ENCODE data around the gene NTSR1. TPM values are rescaled to one million over a fixed set of nuclear protein-coding genes. Genes with fewer than 3 reads are reported as not detected.

Gene NTSR1
- total and polyA plus RNA-seq, 2 of the 8 experiments (the other 6 are each of a cell fraction or from before 2014, with no cell fraction given), result 0.53 to 0.89 TPM

DNA sequence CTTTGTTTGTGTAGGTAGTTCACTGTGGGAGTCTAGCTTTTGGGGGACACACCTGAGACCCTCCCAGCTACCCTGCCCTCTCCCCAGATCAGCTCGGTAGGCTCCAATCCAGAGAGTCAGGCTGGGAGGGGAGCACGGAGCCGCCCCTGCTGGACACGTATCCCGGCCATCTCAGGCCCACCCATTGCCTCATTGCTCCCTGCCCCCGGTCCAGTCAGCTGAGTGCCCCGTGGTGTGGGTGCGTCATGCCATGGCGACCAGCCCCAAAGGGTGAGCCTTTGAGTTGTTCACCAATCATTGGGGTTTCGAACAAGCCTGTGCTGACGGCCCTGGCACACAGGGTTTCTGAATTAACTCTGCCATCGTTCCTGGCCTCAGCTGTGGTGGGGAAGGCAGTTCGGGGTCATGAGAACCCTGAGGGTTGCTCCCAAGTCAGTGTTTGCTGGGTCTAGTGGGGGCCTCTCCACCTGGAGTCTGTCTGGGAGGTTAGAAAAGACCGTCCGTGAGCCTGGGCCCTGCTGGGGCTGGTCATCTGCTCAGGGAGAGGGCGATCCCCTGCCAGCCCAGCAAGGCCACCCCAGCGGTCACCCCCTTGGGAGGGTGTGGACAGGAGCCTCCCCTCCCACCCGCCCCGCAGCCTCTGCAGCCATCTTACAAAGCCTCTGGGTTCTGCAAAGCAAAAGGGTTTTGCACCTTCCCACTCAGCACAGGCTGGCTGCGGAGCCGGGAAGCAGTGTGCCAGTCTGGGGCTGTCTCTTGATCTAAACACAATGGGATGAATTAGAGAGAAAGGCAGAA lies 34.5 kb downstream of the NTSR1 start:
- H2BK20ac ChIP-seq (ENCODE audit: low read length), result no peak overlapping the region
- no peak overlapping the region for H4K91ac ChIP-seq (replicated peaks; ENCODE audit: insufficient read length, low read length)
- no peak overlapping the region for H3K4me2 ChIP-seq (ENCODE audit: insufficient read depth in 1 of 2, low read depth in 2 of 2, low read length in 2 of 2)
- no peak overlapping the region for H2BK120ac ChIP-seq (replicated peaks; ENCODE audit: low read depth, low read length)
- H4K8ac ChIP-seq (ENCODE audit: extremely low read depth, insufficient read depth, low read length), result no peak overlapping the region; the same call in 1 of the 2 replicates
- FAIRE-seq, result no peak
- no peaks in the 10 kb centered on the region for H3K79me1 ChIP-seq (ENCODE audit: low read depth, low read length)
- no peak overlapping the region for H2BK15ac ChIP-seq (ENCODE audit: low read length)
- H2AK5ac ChIP-seq (ENCODE audit: low read depth, low read length), result no peak overlapping the region
- H2BK12ac ChIP-seq (ENCODE audit: low read depth, low read length), result 0 out of 2 replicates have a peak overlapping the region, but pooled peaks have one; percentile 9
- H3K9me3 ChIP-seq (ENCODE audit: insufficient read depth in 2 of 2, low read depth in 1 of 2, low read length in 1 of 2), result no peaks in the 10 kb centered on the region
- no peak overlapping the region for H3K4ac ChIP-seq (replicated peaks; ENCODE audit: insufficient read length, low read depth, low read length)
- WGBS, 2 experiments (ENCODE audit: extremely low coverage in 1 of 2, insufficient coverage in 1 of 2, insufficient read length in 1 of 2, insufficient replicate concordance in 2 of 2, low coverage in 1 of 2, low lambda C conversion rate in 2 of 2, missing lambda C conversion rate in 1 of 2), result 87% methylated on average over 17 of the region's 21 CpGs; no CpG with 5 or more reads in 1 of the 2 experiments
- CTCF ChIA-PET (ENCODE audit: partially characterized antibody), result interaction anchor here (1.0 to 2.9 kb wide), 6 partner anchors 10 to 390 kb away, joined by 3 to 9 read pairs (median 4); partner anchors contain the start of gene NTSR1
- no peak overlapping the region for H3K23ac ChIP-seq (ENCODE audit: insufficient read length)
- no peak overlapping the region for H3K14ac ChIP-seq (ENCODE audit: insufficient read length)
- no peak for DNase-seq (ENCODE audit: low read depth in 1 of 2, low spot score in 2 of 2)
- peaks cover 0 to 11% (median 5%) of the 10 kb centered on the region in 4 experiments; a peak in 5 of 7 replicates for H3K4me1 ChIP-seq (replicated peaks in 1 of 4; ENCODE audit: control insufficient read depth in 3 of 4, insufficient read depth in 4 of 4, low read length in 3 of 4)
- H3K23me2 ChIP-seq (ENCODE audit: low read depth, low read length), result no peaks in the 10 kb centered on the region
- H4K20me1 ChIP-seq (replicated peaks in 1 of 2; ENCODE audit: control insufficient read depth in 1 of 2, insufficient read depth in 2 of 2, low read length in 2 of 2), result no peaks in the 10 kb centered on the region
- peak overlapping the region; percentile 21; the same call in 1 of the 2 replicates for H2BK5ac ChIP-seq (ENCODE audit: low read depth, low read length)
- no peak overlapping the region for H4K5ac ChIP-seq (ENCODE audit: insufficient read length, low read depth, low read length)
- H3K27me3 ChIP-seq (replicated peaks in 1 of 4; ENCODE audit: control insufficient read depth in 3 of 4, extremely low read depth in 1 of 4, insufficient read depth in 3 of 4, low read length in 3 of 4), result no peaks in the 10 kb centered on the region; a peak in 2 of 7 replicates
- no peak overlapping the region for H3K9ac ChIP-seq (replicated peaks in 1 of 4; ENCODE audit: extremely low read depth in 1 of 4, low read depth in 3 of 4, low read length in 3 of 4)
- H3K18ac ChIP-seq (ENCODE audit: extremely low read depth, low read length), result no peak overlapping the region
- no peak overlapping the region for H3K56ac ChIP-seq (replicated peaks; ENCODE audit: insufficient read length, low read depth, low read length)
- POLR2A ChIA-PET (ENCODE audit: partially characterized antibody), result no interaction called here
- no peaks in the 10 kb centered on the region for H3K36me3 ChIP-seq (ENCODE audit: control insufficient read depth in 2 of 4, insufficient read depth in 4 of 4, low read length in 3 of 4)
- H3K4me3 ChIP-seq (ENCODE audit: extremely low read depth in 1 of 4, insufficient read depth in 2 of 4, low read depth in 3 of 4, low read length in 4 of 4), result no peak overlapping the region
- no peaks in the 10 kb centered on the region for H3K79me2 ChIP-seq (ENCODE audit: control insufficient read depth in 1 of 2, insufficient read depth in 2 of 2, low read length in 2 of 2)
- no peak overlapping the region for H3K27ac ChIP-seq (ENCODE audit: low read depth, low read length)
- H2AFZ ChIP-seq (ENCODE audit: low read length), result no peak overlapping the region
- TF ChIP-seq, protein P1, sequence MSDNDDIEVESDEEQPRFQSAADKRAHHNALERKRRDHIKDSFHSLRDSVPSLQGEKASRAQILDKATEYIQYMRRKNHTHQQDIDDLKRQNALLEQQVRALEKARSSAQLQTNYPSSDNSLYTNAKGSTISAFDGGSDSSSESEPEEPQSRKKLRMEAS (IDR thresholded peaks at IDR 0.05), result no peak
- TF ChIP-seq CHD2 (IDR thresholded peaks at IDR 0.05; ENCODE audit: low read length) (no peak), JUN (IDR thresholded peaks at IDR 0.05; ENCODE audit: low read depth, low read length) (no peak), SP2 (IDR thresholded peaks at IDR 0.05; ENCODE audit: low read length) (no peak), CBX5 (IDR thresholded peaks at IDR 0.05; ENCODE audit: low read depth, low read length) (no peak), CREB1 (IDR thresholded peaks at IDR 0.05) (no peak), JUND (IDR thresholded peaks at IDR 0.05; ENCODE audit: low read length) (no peak), HDAC6 (IDR thresholded peaks at IDR 0.05; ENCODE audit: low read depth, low read length) (no peak), RBBP5 (IDR thresholded peaks at IDR 0.05; ENCODE audit: borderline replicate concordance, low read depth, low read length) (no peak), TEAD4 (IDR thresholded peaks at IDR 0.05; ENCODE audit: low read depth, low read length) (no peak)
- TF ChIP-seq, protein P2, sequence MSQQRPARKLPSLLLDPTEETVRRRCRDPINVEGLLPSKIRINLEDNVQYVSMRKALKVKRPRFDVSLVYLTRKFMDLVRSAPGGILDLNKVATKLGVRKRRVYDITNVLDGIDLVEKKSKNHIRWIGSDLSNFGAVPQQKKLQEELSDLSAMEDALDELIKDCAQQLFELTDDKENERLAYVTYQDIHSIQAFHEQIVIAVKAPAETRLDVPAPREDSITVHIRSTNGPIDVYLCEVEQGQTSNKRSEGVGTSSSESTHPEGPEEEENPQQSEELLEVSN (IDR thresholded peaks at IDR 0.05), result no peak
